Type B pancreatic cell (in vitro differentiated cells): Measurements from ENCODE around the gene HELZ. TPM values are rescaled to one million over a fixed set of nuclear protein-coding genes. Genes with fewer than 3 reads are reported as not detected.

Experiments
- DNase-seq: peaks from one replicate; pipeline ENCODE4 v3.0.0; 2021; ENCODE audit warnings: mixed read lengths; ENCODE audit not compliant: unreplicated experiment; ENCODE audit errors: extremely low spot score
- H3K27ac Mint-ChIP-seq: 2 replicates; pipeline ENCODE4 v1.8.0; 2021; ENCODE audit warnings: mild to moderate bottlenecking, mixed read lengths
- H3K27me3 Mint-ChIP-seq: 2 replicates; pipeline ENCODE4 v1.8.0; 2021; ENCODE audit warnings: mixed read lengths
- H3K36me3 Mint-ChIP-seq: 2 replicates; pipeline ENCODE4 v1.8.0; 2021; ENCODE audit warnings: mixed read lengths
- H3K4me1 Mint-ChIP-seq: one replicate; pipeline ENCODE4 v1.8.0; 2021; ENCODE audit warnings: mixed read lengths; ENCODE audit not compliant: unreplicated experiment
- H3K4me3 Mint-ChIP-seq: 2 replicates; pipeline ENCODE4 v1.8.0; 2021; ENCODE audit warnings: mild to moderate bottlenecking, mixed read lengths
- H3K9me3 Mint-ChIP-seq: 2 replicates; pipeline ENCODE4 v1.8.0; 2021; ENCODE audit warnings: mixed read lengths
- total RNA-seq: library from RNA; stranded (reverse); gene quantifications from 2 replicates; pipeline ENCODE4 v1.2.1, GENCODE V29; 2021; ENCODE audit warnings: low replicate concordance
- TF ChIP-seq, protein P1 (sequence below): fragments of 200-600 bp; sonication (generic); conservative IDR thresholded peaks from 2 replicates; pipeline ENCODE4 v1.5.0; 2021; ENCODE audit warnings: antibody characterized with exemption, mild to moderate bottlenecking

HELZ gene
- total RNA-seq, 1 donor from 2014 or later: 55.1 TPM

DNA sequence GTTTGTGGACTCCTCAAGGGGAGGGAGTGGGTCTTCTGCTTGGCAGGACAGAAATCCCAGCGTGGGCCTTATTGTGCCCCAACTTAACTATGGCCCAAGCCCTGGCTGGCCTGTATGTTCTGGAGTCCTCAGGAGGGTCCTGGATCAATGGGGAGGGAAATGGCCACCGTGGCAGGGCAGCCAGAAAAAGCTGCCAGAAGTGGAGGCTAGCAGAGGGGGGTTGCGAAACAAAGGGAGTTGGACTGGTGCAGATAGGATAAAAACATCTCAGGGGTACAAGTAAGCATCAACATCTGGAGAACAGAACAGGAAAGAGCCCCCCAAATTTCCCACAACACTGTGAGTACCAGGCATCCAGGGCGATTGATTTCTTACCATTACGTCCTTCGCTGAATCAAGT, 204.3 kb downstream of the HELZ start:
- no peaks in the 10 kb centered on the region for H3K36me3 Mint-ChIP-seq
- H3K27me3 Mint-ChIP-seq: peaks cover 3% of the 10 kb centered on the region
- no peaks in the 10 kb centered on the region for H3K9me3 Mint-ChIP-seq
- no peak overlapping the region for H3K27ac Mint-ChIP-seq
- peaks cover 8% of the 10 kb centered on the region for H3K4me1 Mint-ChIP-seq
- TF ChIP-seq, protein P1, sequence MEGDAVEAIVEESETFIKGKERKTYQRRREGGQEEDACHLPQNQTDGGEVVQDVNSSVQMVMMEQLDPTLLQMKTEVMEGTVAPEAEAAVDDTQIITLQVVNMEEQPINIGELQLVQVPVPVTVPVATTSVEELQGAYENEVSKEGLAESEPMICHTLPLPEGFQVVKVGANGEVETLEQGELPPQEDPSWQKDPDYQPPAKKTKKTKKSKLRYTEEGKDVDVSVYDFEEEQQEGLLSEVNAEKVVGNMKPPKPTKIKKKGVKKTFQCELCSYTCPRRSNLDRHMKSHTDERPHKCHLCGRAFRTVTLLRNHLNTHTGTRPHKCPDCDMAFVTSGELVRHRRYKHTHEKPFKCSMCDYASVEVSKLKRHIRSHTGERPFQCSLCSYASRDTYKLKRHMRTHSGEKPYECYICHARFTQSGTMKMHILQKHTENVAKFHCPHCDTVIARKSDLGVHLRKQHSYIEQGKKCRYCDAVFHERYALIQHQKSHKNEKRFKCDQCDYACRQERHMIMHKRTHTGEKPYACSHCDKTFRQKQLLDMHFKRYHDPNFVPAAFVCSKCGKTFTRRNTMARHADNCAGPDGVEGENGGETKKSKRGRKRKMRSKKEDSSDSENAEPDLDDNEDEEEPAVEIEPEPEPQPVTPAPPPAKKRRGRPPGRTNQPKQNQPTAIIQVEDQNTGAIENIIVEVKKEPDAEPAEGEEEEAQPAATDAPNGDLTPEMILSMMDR: no peak
- DNase-seq: no peak
- H3K4me3 Mint-ChIP-seq: no peak overlapping the region

DNA sequence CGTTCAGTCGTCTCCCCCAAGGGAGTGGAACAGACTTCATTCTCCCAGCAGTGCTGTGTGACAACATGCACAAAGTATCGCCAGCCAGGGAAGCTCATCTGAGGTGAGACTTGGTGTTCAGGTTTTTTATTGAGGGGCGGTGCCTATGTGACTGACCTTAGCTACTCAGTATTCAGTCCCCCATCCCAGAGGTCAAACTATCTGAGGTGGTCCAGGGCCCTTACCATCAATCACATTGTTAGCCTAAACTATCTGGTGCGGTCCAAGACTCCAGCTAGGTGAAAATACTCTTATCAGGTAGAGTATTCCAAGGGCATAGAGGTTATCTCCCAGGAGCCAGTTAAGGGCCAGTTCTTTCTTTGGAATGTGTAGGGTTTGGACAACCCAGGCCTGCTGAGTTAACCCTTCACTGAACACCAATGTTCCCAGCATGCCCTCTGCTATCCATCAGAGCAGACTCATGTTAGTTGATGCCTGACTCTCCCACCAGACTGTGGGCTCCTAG, 206.1 kb downstream of the HELZ start:
- Mint-ChIP-seq H3K36me3 (no peaks in the 10 kb centered on the region), H3K27ac (no peak overlapping the region), H3K4me3 (no peak overlapping the region), H3K4me1 (peaks cover 8% of the 10 kb centered on the region), H3K27me3 (peaks cover 3% of the 10 kb centered on the region), H3K9me3 (no peaks in the 10 kb centered on the region)
- DNase-seq: no peak
- TF ChIP-seq, protein P1: no peak

DNA sequence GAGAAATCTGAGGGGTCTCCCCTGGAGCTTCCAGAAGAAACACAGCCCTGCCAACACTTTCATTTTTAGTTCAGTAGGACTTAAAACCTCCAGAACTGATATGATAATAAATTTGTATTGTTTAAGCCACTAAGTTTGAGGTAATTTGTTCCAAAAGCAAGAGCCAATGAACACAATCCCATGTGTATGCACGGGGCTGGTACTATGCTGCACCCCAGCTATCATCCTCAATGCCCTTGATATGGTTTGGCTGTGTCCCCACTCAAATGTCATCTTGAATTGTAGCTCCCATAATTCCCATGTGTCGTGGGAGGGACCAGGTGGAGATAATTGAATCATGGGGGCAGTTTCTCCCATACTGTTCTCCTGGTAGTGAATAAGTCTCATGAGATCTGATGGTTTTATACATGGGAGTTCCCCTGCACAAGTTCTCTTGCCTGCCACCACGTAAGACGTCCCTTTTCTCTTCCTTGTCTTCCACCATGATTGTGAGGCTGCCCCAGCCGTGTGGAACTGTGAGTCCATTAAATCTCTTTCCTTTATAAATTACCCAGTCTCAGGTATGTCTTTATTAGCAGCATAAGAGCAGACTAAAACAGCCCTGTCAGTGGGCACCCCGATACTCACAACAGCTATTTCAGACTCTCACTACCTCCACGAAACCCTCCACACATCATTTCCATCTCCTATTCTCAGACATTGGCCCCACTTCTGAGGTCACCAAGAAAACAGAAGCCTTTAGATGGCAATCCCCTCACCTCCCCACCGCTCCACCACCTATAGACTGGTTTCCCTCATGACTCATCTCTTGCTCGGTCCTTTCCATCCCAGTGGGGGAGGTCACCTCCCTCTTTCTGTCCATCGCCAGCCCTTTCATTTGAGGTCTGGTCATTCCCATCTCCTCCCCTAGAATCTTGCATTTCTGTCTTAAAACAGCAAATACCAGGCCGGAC, 209.6 kb downstream of the HELZ start:
- Mint-ChIP-seq H3K4me1 (no peaks in the 10 kb centered on the region), H3K9me3 (no peaks in the 10 kb centered on the region)
- TF ChIP-seq, protein P1: no peak

DNA sequence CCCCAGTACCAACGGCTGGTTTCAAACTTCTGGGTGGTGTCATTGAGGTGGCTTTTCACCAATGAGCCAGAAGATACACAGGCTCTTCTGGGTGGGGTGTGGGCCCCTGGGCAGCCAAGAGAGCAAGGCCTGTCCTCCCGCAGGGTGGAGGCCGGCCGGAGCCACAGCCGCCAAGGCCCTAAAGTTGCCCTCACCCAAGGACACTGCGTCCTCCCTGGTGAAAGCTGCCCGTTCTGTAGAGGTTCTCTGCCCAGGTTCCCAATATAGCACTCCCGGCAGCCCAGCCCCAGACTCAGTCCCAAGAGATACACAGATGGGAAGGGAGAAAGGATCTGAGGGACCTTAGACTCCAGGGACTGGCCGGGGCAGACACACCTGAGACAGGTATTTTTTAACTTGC, 211.4 kb downstream of the HELZ start:
- H3K4me1 Mint-ChIP-seq: no peaks in the 10 kb centered on the region
- H3K36me3 Mint-ChIP-seq: no peaks in the 10 kb centered on the region
- H3K9me3 Mint-ChIP-seq: no peaks in the 10 kb centered on the region

More for the DNA sequence above, 209.6 kb downstream of the HELZ start:
- Mint-ChIP-seq H3K27ac (no peak overlapping the region), H3K4me3 (no peak overlapping the region), H3K36me3 (no peaks in the 10 kb centered on the region), H3K27me3 (no peaks in the 10 kb centered on the region)
- DNase-seq: no peak

DNA sequence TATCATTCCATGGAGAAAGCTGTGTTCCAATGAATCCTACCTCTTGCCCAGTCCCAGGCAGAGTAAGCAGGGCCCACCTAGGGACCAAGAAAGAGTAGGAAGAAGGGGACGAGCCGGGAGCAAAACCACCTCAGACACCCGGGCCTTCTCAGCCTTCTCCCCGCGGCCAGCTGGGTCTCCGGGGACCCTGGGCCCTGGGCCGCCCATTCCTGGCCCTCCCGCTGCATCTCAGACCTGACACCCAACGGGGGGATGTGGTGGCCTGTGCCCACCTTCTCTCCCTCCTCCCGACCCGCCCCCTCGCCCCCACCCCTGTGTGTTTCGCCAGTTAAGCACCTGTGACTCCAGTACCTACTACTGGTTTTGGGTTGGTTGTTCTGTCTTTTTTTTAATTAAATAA, 212.0 kb downstream of the HELZ start:
- Mint-ChIP-seq H3K27me3 (no peaks in the 10 kb centered on the region), H3K36me3 (no peaks in the 10 kb centered on the region), H3K4me1 (no peaks in the 10 kb centered on the region), H3K4me3 (no peak overlapping the region), H3K27ac (no peak overlapping the region), H3K9me3 (no peaks in the 10 kb centered on the region)
- TF ChIP-seq, protein P1: no peak
- DNase-seq: no peak

More for the DNA sequence above, 211.4 kb downstream of the HELZ start:
- H3K27me3 Mint-ChIP-seq: no peaks in the 10 kb centered on the region
- H3K27ac Mint-ChIP-seq: no peak overlapping the region
- no peak overlapping the region for H3K4me3 Mint-ChIP-seq
- DNase-seq: no peak
- TF ChIP-seq, protein P1: no peak
